Femur (tissue), 1 donor: ENCODE measurements around the gene CCND3.

Experiments used
- DNase-seq: peaks from one replicate; pipeline ENCODE4 v3.0.0-alpha.2; 2017

The CCND3 gene

GRCh38 chr6:41920921-41921711 is 20.5 kb downstream of the CCND3 start, which contains the start of the genes BYSL and MED20:
BYSL (plus strand) TSS chr6:41921499; CDS start chr6:41921563, 64 bp downstream.
MED20 (minus strand) TSS chr6:41921139; CDS start chr6:41921018, 121 bp downstream.
- DNase-seq: peak; percentile 97

- no peak for DNase-seq
Observed at GRCh38 chr6:41917528-41917927, 24.1 kb downstream of the CCND3 start.

GRCh38 chr6:41914869-41915530 is 26.6 kb downstream of the CCND3 start:
- no peak for DNase-seq

- DNase-seq: no peak
Observed at GRCh38 chr6:41914343-41914742, 27.3 kb downstream of the CCND3 start.

GRCh38 chr6:41909727-41910126 is 31.9 kb downstream of the CCND3 start:
- no peak for DNase-seq

- no peak for DNase-seq
Observed at GRCh38 chr6:41901882-41902519, 39.6 kb downstream of the CCND3 start.

GRCh38 chr6:41900861-41901260 is 40.7 kb downstream of the CCND3 start:
- DNase-seq: no peak

GRCh38 chr6:41896281-41896680 is 45.3 kb downstream of the CCND3 start:
- DNase-seq: no peak

GRCh38 chr6:41895300-41896233 is 46.0 kb downstream of the CCND3 start, which contains the start of gene USP49:
USP49 (minus strand) TSS chr6:41895375; CDS start chr6:41806983, 88,392 bp downstream.
- peak; percentile 94 for DNase-seq

GRCh38 chr6:41894366-41895299 is 47.0 kb downstream of the CCND3 start:
- DNase-seq: peak; percentile 20

- no peak for DNase-seq
Observed at GRCh38 chr6:41892921-41893564, 48.6 kb downstream of the CCND3 start.

GRCh38 chr6:41887331-41887751 is 54.3 kb downstream of the CCND3 start:
- DNase-seq: no peak

- no peak for DNase-seq
Observed at GRCh38 chr6:41885930-41886329, 55.7 kb downstream of the CCND3 start.

- no peak for DNase-seq
Observed at GRCh38 chr6:41884957-41885356, 56.7 kb downstream of the CCND3 start.
